Testis (tissue), 2 donors: Measurements from ENCODE around the gene CAMKK2.

Source experiments
- CTCF ChIP-seq, 3 experiments: fragments of 450-650 bp in 2 of 3; fragments of 200-600 bp in 1 of 3; sonication (generic) in 1 of 3; IDR thresholded peaks; one replicate each; pipeline ENCODE4 v1.5.1; 2016 to 2019; ENCODE audit warnings: antibody characterized with exemption in 3 of 3, mild to moderate bottlenecking in 2 of 3, moderate library complexity in 1 of 3
- POLR2A ChIP-seq: fragments of 450-650 bp; IDR thresholded peaks from one replicate; pipeline ENCODE4 v1.6.1; 2017; ENCODE audit warnings: antibody characterized with exemption, mild to moderate bottlenecking, moderate library complexity

DNA sequence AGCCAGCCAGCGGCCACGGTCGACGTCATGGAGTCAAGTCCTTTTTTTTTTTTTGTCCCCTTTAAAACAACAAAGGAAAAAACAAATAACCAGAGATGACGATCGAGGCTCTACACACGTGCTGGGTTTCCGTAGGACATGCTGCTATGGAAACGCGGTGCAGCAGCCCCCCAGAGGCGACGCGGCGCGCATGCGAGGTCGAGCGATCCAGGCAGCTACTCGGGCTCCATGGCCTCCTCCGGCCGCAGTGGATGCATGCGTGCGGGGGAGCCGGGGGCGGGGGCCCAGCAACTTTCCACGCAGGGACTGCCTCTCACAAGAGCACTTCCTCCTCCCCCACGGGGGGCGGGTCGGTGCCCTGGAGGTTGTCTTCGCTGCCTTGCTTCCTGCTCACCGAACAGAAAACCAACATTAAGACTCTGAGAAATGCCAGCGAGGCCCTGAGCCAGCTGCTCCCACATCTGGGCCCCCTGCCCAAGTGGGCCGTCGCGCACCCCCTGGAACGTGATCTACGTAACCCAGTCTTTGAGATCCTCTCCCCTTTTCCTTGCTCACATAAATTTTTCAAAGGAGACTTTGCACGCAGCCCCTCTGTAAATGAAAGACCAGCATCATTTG, 55.9 kb downstream of the CAMKK2 start:
- no peak for TF ChIP-seq CTCF (IDR thresholded peaks at IDR 0.05)
- no peak for TF ChIP-seq POLR2A
